Measurements from ENCODE around the gene TRMT61B. TPM values are rescaled to one million over a fixed set of nuclear protein-coding genes. Genes with fewer than 3 reads are reported as not detected.

TRMT61B gene
- total and polyA plus RNA-seq, 11 donors: 12.9 to 54.7 (median 16.1) TPM

GRCh38 chr2:28901202-28901601 is 31.1 kb upstream of the TRMT61B start:
- no peak for TF ChIP-seq POLR2A (IDR thresholded peaks at IDR 0.05)
- TF ChIP-seq CTCF (IDR thresholded peaks at IDR 0.05): no peak
- Histone ChIP-seq H3K4me1 (peaks cover 0 to 49% (median 15%) of the 10 kb centered on the region in 12 donors), H3K36me3 (peaks cover 0 to 43% (median 25%) of the 10 kb centered on the region in 9 donors), H3K27ac (no peak overlapping the region), H3K27me3 (no peaks in the 10 kb centered on the region), H3K9me3 (no peaks in the 10 kb centered on the region), H3K4me3 (no peak overlapping the region)
- intact Hi-C loops (cut with DNase I): no loop called here
- WGBS, 4 donors: 51 to 78% (median 66%) methylated on average over 2 of the region's 2 CpGs
- DNase-seq (no peak), ATAC-seq (no peak)

GRCh38 chr2:28898048-28898447 is 27.9 kb upstream of the TRMT61B start:
- Histone ChIP-seq H3K4me3 (no peak overlapping the region), H3K27me3 (no peaks in the 10 kb centered on the region), H3K36me3 (peaks cover 0 to 16% (median 13%) of the 10 kb centered on the region in 9 donors), H3K9me3 (peaks cover 0 to 7% (median 0%) of the 10 kb centered on the region in 12 donors), H3K27ac (no peak overlapping the region), H3K4me1 (peaks cover 0 to 53% (median 26%) of the 10 kb centered on the region in 12 donors)
- intact Hi-C loops (cut with DNase I): loop anchor here in 1 of 10 donors (10.0 kb wide), 1 partner anchor 333 kb away; no protein-coding TSS in a partner anchor
- DNase-seq: no peak
- no peak for TF ChIP-seq CTCF (IDR thresholded peaks at IDR 0.05)
- TF ChIP-seq POLR2A (IDR thresholded peaks at IDR 0.05): no peak
- no peak for ATAC-seq
- 67 to 83% (median 71%) methylated on average over 1 of the region's 1 CpG for WGBS, 4 donors

DNA sequence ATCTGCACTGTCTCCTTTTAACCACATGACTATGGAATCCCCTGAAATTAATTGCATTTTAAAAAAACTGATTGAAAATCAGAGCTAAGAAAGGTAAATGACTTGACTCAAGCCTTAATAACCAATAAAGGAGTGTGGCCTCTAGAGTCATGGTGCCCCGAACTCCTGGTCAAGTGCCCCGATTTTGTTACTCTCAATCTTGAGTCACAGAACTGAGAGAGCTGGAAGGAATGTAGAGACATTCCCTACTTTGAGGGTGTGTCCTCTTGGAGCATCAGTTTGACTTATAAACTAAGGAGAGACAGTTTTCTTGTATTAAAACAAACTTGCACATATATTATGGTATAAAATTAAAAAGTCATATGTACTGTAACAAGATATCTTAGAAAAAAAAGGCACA is 26.8 kb upstream of the TRMT61B start:
- H3K27me3 ChIP-seq: no peaks in the 10 kb centered on the region
- peaks cover 0 to 52% (median 26%) of the 10 kb centered on the region in 12 donors for H3K4me1 ChIP-seq
- TF ChIP-seq CTCF (IDR thresholded peaks at IDR 0.05) (no peak), POLR2A (IDR thresholded peaks at IDR 0.05) (no peak)
- peaks cover 0 to 7% (median 0%) of the 10 kb centered on the region in 12 donors for H3K9me3 ChIP-seq
- H3K4me3 ChIP-seq: peak overlapping the region in 1 of 12 donors; percentile 2
- peaks cover 0 to 4% (median 1%) of the 10 kb centered on the region in 9 donors for H3K36me3 ChIP-seq
- H3K27ac ChIP-seq: no peak overlapping the region
- ATAC-seq (no peak), DNase-seq (no peak)
- 40 to 76% (median 68%) methylated on average over 2 of the region's 2 CpGs for WGBS, 4 donors
- intact Hi-C loops (cut with DNase I): loop anchor here in 1 of 10 donors (10.0 kb wide), 1 partner anchor 332 kb away; no protein-coding TSS in a partner anchor

- Histone ChIP-seq H3K9me3 (peaks cover 0 to 7% (median 0%) of the 10 kb centered on the region in 12 donors), H3K36me3 (no peaks in the 10 kb centered on the region), H3K27ac (peak overlapping the region in 11 of 12 donors; percentile 27 to 85 (median 74)), H3K4me1 (peaks cover 0 to 39% (median 26%) of the 10 kb centered on the region in 12 donors), H3K27me3 (no peaks in the 10 kb centered on the region), H3K4me3 (peak overlapping the region; percentile 66 to 100 (median 94))
- 2 to 3% (median 2%) methylated on average over 19 of the region's 19 CpGs for WGBS, 4 donors
- intact Hi-C loops (cut with DNase I): loop anchor here in 2 of 10 donors (2.0 to 10.0 kb wide), 2 partner anchors 25 to 331 kb away; partner anchors contain the start of gene TRMT61B (in 1 of the 2)
- ATAC-seq: peak in 2 of 4 donors; percentile 14 to 32
- TF ChIP-seq POLR2A (IDR thresholded peaks at IDR 0.05) (no peak), CTCF (IDR thresholded peaks at IDR 0.05) (no peak)
- peak in 3 of 5 donors; percentile 9 to 39 (median 23) for DNase-seq
Observed at GRCh38 chr2:28895189-28895893, 25.2 kb upstream of the TRMT61B start.

All from heart left ventricle (tissue), 16 donors.